ENCODE results near the gene MACROD2. TPM values are rescaled to one million over a fixed set of nuclear protein-coding genes. Genes with fewer than 3 reads are reported as not detected.

The MACROD2 gene
- total RNA-seq, 1 experiment from 2014 or later: 1.4 TPM

DNA sequence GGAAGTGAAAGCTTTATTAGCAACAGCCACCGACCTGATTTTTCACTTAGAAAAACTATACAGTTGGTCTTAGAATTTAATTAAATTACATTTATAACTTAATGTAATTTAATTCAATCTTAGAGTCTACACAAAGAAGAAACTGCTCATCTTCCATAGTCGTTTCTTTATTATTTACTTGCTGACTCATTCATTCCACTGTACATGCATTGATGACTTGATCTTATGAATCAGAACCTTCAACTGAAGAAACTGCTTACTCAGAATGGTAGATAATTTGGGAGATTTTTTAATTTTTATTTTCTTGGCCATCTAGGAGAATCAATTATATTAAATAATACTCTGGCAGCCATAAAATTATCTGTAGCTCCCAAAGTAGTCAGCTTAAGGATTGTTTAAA is 1363.7 kb downstream of the MACROD2 start:
- Histone ChIP-seq H3K4me1 (ENCODE audit: insufficient read depth, low read length, poor library complexity, severe bottlenecking) (no peaks in the 10 kb centered on the region), H3K4me3 (ENCODE audit: low read depth, low read length, poor library complexity, severe bottlenecking) (no peak overlapping the region), H3K27ac (ENCODE audit: low read depth, low read length, poor library complexity, severe bottlenecking) (no peak overlapping the region), H3K9me3 (ENCODE audit: low read depth, low read length, poor library complexity, severe bottlenecking) (peaks cover 6% of the 10 kb centered on the region), H3K27me3 (replicated peaks; ENCODE audit: insufficient read depth, low read depth, low read length, poor library complexity) (no peaks in the 10 kb centered on the region), H3K36me3 (ENCODE audit: insufficient read depth, low read length, poor library complexity, severe bottlenecking) (no peaks in the 10 kb centered on the region)
- no TSS peak for BruUV-seq (replicated peaks)
- intact Hi-C loops (cut with micrococcal nuclease; ENCODE audit: unreplicated experiment): no loop called here
- POLR2A ChIA-PET (ENCODE audit: low non-redundant PET): no interaction called here
- CTCF ChIA-PET: no interaction called here
- no peak for DNase-seq (ENCODE audit: low spot score)
- TF ChIP-seq, protein P1, sequence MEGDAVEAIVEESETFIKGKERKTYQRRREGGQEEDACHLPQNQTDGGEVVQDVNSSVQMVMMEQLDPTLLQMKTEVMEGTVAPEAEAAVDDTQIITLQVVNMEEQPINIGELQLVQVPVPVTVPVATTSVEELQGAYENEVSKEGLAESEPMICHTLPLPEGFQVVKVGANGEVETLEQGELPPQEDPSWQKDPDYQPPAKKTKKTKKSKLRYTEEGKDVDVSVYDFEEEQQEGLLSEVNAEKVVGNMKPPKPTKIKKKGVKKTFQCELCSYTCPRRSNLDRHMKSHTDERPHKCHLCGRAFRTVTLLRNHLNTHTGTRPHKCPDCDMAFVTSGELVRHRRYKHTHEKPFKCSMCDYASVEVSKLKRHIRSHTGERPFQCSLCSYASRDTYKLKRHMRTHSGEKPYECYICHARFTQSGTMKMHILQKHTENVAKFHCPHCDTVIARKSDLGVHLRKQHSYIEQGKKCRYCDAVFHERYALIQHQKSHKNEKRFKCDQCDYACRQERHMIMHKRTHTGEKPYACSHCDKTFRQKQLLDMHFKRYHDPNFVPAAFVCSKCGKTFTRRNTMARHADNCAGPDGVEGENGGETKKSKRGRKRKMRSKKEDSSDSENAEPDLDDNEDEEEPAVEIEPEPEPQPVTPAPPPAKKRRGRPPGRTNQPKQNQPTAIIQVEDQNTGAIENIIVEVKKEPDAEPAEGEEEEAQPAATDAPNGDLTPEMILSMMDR (conservative IDR thresholded peaks at IDR 0.05; ENCODE audit: low read depth, low read length): no peak
- no peak for TF ChIP-seq EZH2 (IDR thresholded peaks at IDR 0.05; ENCODE audit: borderline replicate concordance, low read depth, low read length, poor library complexity, severe bottlenecking)

DNA sequence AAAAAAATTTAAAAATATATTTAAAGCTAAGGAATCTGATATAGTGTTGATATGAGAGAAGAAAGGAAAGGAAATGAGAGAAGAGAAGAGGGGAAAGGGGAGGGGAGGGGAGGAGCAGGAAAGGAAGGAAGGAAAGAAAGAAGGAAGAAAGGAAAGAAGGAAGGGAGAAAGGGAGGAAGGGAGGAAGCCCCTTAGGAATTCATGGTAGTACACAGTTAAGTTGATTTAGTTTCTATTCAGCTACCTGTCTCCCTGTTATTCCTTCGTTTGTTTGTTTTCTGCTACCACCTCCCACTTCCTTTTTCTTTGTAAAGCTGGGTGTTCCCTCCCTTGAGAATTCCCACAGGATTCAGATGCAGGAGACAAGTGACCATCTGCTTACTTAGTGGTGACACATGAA is 1367.5 kb downstream of the MACROD2 start:
- Histone ChIP-seq H3K27ac (ENCODE audit: low read depth, low read length, poor library complexity, severe bottlenecking) (no peak overlapping the region), H3K4me3 (ENCODE audit: low read depth, low read length, poor library complexity, severe bottlenecking) (no peak overlapping the region), H3K4me1 (ENCODE audit: insufficient read depth, low read length, poor library complexity, severe bottlenecking) (no peaks in the 10 kb centered on the region), H3K9me3 (ENCODE audit: low read depth, low read length, poor library complexity, severe bottlenecking) (peaks cover 7% of the 10 kb centered on the region), H3K36me3 (ENCODE audit: insufficient read depth, low read length, poor library complexity, severe bottlenecking) (no peaks in the 10 kb centered on the region), H3K27me3 (replicated peaks; ENCODE audit: insufficient read depth, low read depth, low read length, poor library complexity) (no peaks in the 10 kb centered on the region)
- TF ChIP-seq EZH2 (IDR thresholded peaks at IDR 0.05; ENCODE audit: borderline replicate concordance, low read depth, low read length, poor library complexity, severe bottlenecking): no peak
- TF ChIP-seq, protein P1 (conservative IDR thresholded peaks at IDR 0.05; ENCODE audit: low read depth, low read length): no peak
- DNase-seq (ENCODE audit: low spot score): no peak
- no TSS peak for BruUV-seq (replicated peaks)
- ChIA-PET POLR2A (ENCODE audit: low non-redundant PET) (no interaction called here), CTCF (no interaction called here)
- intact Hi-C loops (cut with micrococcal nuclease; ENCODE audit: unreplicated experiment): no loop called here

DNA sequence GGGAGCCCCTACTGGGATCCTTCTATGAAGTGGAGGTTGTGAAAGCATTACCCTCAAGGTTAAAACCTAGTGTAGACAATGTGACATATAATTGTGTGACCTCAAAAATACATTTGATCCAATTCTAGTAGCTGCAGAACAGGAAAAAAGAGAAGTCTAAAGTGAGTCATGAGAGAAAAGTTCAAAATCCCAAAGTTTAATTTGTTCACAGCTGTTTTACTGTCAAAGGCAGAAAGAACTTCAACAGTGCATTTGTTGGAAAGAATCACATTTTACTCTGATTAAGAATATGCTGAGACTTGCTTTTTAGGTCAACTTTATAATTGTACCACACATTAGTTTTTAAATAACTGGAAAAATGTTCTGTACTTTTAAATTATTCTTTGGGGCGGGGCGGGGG is 1369.5 kb downstream of the MACROD2 start:
- Histone ChIP-seq H3K27ac (ENCODE audit: low read depth, low read length, poor library complexity, severe bottlenecking) (no peak overlapping the region), H3K9me3 (ENCODE audit: low read depth, low read length, poor library complexity, severe bottlenecking) (peaks cover 7% of the 10 kb centered on the region), H3K27me3 (replicated peaks; ENCODE audit: insufficient read depth, low read depth, low read length, poor library complexity) (no peaks in the 10 kb centered on the region), H3K4me3 (ENCODE audit: low read depth, low read length, poor library complexity, severe bottlenecking) (no peak overlapping the region), H3K4me1 (ENCODE audit: insufficient read depth, low read length, poor library complexity, severe bottlenecking) (no peaks in the 10 kb centered on the region), H3K36me3 (ENCODE audit: insufficient read depth, low read length, poor library complexity, severe bottlenecking) (no peaks in the 10 kb centered on the region)
- TF ChIP-seq, protein P1 (conservative IDR thresholded peaks at IDR 0.05; ENCODE audit: low read depth, low read length): no peak
- no TSS peak for BruUV-seq (replicated peaks)
- intact Hi-C loops (cut with micrococcal nuclease; ENCODE audit: unreplicated experiment): no loop called here
- ChIA-PET POLR2A (ENCODE audit: low non-redundant PET) (no interaction called here), CTCF (no interaction called here)
- no peak for DNase-seq (ENCODE audit: low spot score)
